Liver (tissue), 9 donors: Measurements from ENCODE around the gene RSBN1. TPM values are rescaled to one million over a fixed set of nuclear protein-coding genes. Genes with fewer than 3 reads are reported as not detected.

Experiments used
- DNase-seq: peaks from one replicate; pipeline ENCODE4 v3.0.0-alpha.2; 2017; ENCODE audit warnings: low spot score
- H3K27ac ChIP-seq, 2 donors: one replicate each; pipeline ENCODE4 v1.7.0; 2013; ENCODE audit warnings: inconsistent platforms in 2 of 2, low read length in 2 of 2, control low read depth in 1 of 2, low read depth in 1 of 2, mild to moderate bottlenecking in 1 of 2
- H3K27me3 ChIP-seq, 4 donors: one replicate each; pipeline versions ENCODE4 v1.6.1 to v1.7.0; 2013; ENCODE audit warnings: low read length in 3 of 4, inconsistent platforms in 1 of 4, mild to moderate bottlenecking in 1 of 4, moderate library complexity in 1 of 4; ENCODE audit not compliant: control insufficient read depth in 4 of 4, insufficient read depth in 4 of 4
- H3K36me3 ChIP-seq, 4 donors: one replicate each; pipeline versions ENCODE4 v1.6.1 to v1.7.0; 2013; ENCODE audit warnings: low read length in 3 of 4, mild to moderate bottlenecking in 3 of 4, low read depth in 1 of 4, moderate library complexity in 1 of 4; ENCODE audit not compliant: control insufficient read depth in 4 of 4, insufficient read depth in 3 of 4
- H3K4me1 ChIP-seq, 4 donors: one replicate each; pipeline versions ENCODE4 v1.6.1 to v1.7.0; 2013; ENCODE audit warnings: low read length in 3 of 4, mild to moderate bottlenecking in 3 of 4, moderate library complexity in 1 of 4; ENCODE audit not compliant: control insufficient read depth in 4 of 4, insufficient read depth in 4 of 4
- H3K4me3 ChIP-seq, 3 donors: one replicate each; pipeline versions ENCODE4 v1.6.1 to v1.7.0; 2013; ENCODE audit warnings: low read length in 3 of 3, control low read depth in 1 of 3, low read depth in 1 of 3, mild to moderate bottlenecking in 1 of 3
- H3K9ac ChIP-seq, 2 donors: one replicate each; pipeline ENCODE4 v1.7.0; 2013; ENCODE audit warnings: low read length in 2 of 2, mild to moderate bottlenecking in 2 of 2, moderate library complexity in 2 of 2, control low read depth in 1 of 2, low read depth in 1 of 2
- H3K9me3 ChIP-seq, 4 donors: one replicate each; pipeline versions ENCODE4 v1.6.1 to v1.7.0; 2013; ENCODE audit warnings: low read length in 3 of 4; ENCODE audit not compliant: control insufficient read depth in 4 of 4
- ATF3 ChIP-seq: IDR thresholded peaks from 2 replicates; pipeline ENCODE4 v1.6.1; 2016; ENCODE audit warnings: antibody characterized with exemption
- CTCF ChIP-seq: fragments of 150-350 bp; IDR thresholded peaks from 2 replicates; pipeline ENCODE4 v1.5.1; 2017; ENCODE audit warnings: improper control_type of control experiment, low read depth, low read length; ENCODE audit not compliant: missing input control
- EGR1 ChIP-seq, 2 donors: IDR thresholded peaks; 2 replicates each; pipeline ENCODE4 v1.6.1; 2016 to 2018; ENCODE audit warnings: antibody characterized with exemption in 2 of 2, low read depth in 2 of 2
- FOXA1 ChIP-seq: IDR thresholded peaks from 2 replicates; pipeline ENCODE4 v1.6.1; 2016; ENCODE audit warnings: antibody characterized with exemption
- GABPA ChIP-seq, 2 donors: IDR thresholded peaks in 1 of 2; conservative IDR thresholded peaks in 1 of 2; 2 replicates each; pipeline ENCODE4 v1.6.1; 2016; ENCODE audit warnings: antibody characterized with exemption in 2 of 2, mild to moderate bottlenecking in 1 of 2, moderate library complexity in 1 of 2
- JUND ChIP-seq, 2 donors: IDR thresholded peaks; 2 replicates each; pipeline ENCODE4 v1.6.1; 2016; ENCODE audit warnings: antibody characterized with exemption in 2 of 2
- MAX ChIP-seq: IDR thresholded peaks from 2 replicates; pipeline ENCODE4 v1.6.1; 2016; ENCODE audit warnings: antibody characterized with exemption
- RXRA ChIP-seq, 2 donors: IDR thresholded peaks; 2 replicates each; pipeline ENCODE4 v1.6.1; 2017 to 2018; ENCODE audit warnings: antibody characterized with exemption in 2 of 2, mild to moderate bottlenecking in 1 of 2
- SP1 ChIP-seq: IDR thresholded peaks from 2 replicates; pipeline ENCODE4 v1.6.1; 2018; ENCODE audit warnings: antibody characterized with exemption, mild to moderate bottlenecking
- TAF1 ChIP-seq: conservative IDR thresholded peaks from 2 replicates; pipeline ENCODE4 v1.6.1; 2016; ENCODE audit warnings: antibody characterized with exemption, mild to moderate bottlenecking
- YY1 ChIP-seq: IDR thresholded peaks from 2 replicates; pipeline ENCODE4 v1.6.1; 2016; ENCODE audit warnings: antibody characterized with exemption, mild to moderate bottlenecking
- ZBTB33 ChIP-seq: IDR thresholded peaks from 2 replicates; pipeline ENCODE4 v1.6.1; 2016; ENCODE audit warnings: antibody characterized with exemption
- WGBS: extraction: QIAGEN DNeasy Blood & Tissue Kit; methylation state at CpG from one replicate; pipeline ENCODE4 v1.1.7; 2013; 5-methylcytosine and 5-hydroxymethylcytosine counted together
- polyA plus RNA-seq, 2 donors: library from polyadenylated mRNA; stranded (reverse) in 1 of 2; unstranded in 1 of 2; fragments of 200-250 nt in 1 of 2; fragments of >200 nt in 1 of 2; fragmentation: Nextera tagmentation in 1 of 2; extraction: Ambion mirVana in 1 of 2; gene quantifications; one replicate each; pipeline versions ENCODE4 v1.2.1 to v1.2.3, GENCODE V29; 2013 to 2015
- total RNA-seq, 2 donors: library from RNA; depleted of rRNA; stranded (reverse); fragments of >200 nt; gene quantifications; one replicate each; pipeline ENCODE4 v1.2.3, GENCODE V29; 2014
- TF ChIP-seq, protein P1 (sequence below): IDR thresholded peaks from 2 replicates; pipeline ENCODE4 v1.6.1; 2016; ENCODE audit warnings: antibody characterized with exemption, mild to moderate bottlenecking
- donor health status: healthy.
- donor health status: healthy.
- donor health status: healthy.
- donor health status: healthy.
- donor health status: healthy.

Gene RSBN1
- total and polyA plus RNA-seq, 4 donors, result 2.3 to 11.3 (median 5.6) TPM

DNA sequence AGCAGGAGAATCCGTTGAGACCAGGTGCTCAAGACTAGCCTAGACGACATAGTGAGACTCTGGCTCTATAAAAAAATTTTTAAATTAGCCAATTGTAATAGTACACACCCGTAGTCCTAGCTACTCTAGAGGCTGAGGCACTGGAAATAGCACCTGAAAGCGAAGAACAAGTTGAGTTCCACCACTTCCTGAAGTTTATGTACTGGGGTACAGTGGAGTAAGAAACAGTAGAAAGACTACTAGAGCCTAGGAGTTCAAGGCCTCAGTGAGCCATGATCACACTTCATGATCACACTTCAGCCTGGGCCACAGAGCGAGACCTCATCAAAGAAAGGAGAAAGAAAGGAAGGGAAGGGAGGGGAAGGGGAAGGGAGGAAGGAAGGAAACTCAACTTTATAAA lies 19.8 kb downstream of the RSBN1 start (continued):
- TF ChIP-seq, protein P1, sequence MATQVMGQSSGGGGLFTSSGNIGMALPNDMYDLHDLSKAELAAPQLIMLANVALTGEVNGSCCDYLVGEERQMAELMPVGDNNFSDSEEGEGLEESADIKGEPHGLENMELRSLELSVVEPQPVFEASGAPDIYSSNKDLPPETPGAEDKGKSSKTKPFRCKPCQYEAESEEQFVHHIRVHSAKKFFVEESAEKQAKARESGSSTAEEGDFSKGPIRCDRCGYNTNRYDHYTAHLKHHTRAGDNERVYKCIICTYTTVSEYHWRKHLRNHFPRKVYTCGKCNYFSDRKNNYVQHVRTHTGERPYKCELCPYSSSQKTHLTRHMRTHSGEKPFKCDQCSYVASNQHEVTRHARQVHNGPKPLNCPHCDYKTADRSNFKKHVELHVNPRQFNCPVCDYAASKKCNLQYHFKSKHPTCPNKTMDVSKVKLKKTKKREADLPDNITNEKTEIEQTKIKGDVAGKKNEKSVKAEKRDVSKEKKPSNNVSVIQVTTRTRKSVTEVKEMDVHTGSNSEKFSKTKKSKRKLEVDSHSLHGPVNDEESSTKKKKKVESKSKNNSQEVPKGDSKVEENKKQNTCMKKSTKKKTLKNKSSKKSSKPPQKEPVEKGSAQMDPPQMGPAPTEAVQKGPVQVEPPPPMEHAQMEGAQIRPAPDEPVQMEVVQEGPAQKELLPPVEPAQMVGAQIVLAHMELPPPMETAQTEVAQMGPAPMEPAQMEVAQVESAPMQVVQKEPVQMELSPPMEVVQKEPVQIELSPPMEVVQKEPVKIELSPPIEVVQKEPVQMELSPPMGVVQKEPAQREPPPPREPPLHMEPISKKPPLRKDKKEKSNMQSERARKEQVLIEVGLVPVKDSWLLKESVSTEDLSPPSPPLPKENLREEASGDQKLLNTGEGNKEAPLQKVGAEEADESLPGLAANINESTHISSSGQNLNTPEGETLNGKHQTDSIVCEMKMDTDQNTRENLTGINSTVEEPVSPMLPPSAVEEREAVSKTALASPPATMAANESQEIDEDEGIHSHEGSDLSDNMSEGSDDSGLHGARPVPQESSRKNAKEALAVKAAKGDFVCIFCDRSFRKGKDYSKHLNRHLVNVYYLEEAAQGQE, result no peak
- TF ChIP-seq FOXA1 (no peak), GABPA (IDR thresholded peaks at IDR 0.05 in 1 of 2, conservative IDR thresholded peaks at IDR 0.05 in 1 of 2) (no peak), SP1 (no peak)

DNA sequence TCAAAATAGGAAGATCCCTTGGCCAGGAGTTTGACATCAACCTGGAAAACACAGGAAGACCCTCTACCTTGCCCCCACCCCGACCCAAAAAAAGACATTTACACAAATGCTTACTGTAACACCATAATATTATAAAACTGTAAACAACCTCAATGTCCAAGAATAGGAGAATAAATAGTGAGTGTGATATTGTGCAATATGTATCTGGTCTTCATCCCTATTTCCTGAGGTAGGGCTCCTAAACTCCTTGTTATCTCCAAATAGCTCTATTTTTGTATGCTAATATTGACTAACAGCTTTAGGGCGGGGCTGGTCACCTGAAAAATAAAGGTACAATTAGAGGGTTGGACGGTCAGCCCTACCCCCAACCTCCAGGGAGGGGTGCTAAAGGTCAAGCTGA lies 23.5 kb downstream of the RSBN1 start:
- DNase-seq, result no peak
- TF ChIP-seq ATF3 (no peak), JUND (IDR thresholded peaks at IDR 0.05) (no peak), EGR1 (IDR thresholded peaks at IDR 0.05; ENCODE audit: low read depth in 2 of 2) (no peak), CTCF (no peak), RXRA (IDR thresholded peaks at IDR 0.05) (no peak), ZBTB33 (no peak), GABPA (IDR thresholded peaks at IDR 0.05 in 1 of 2, conservative IDR thresholded peaks at IDR 0.05 in 1 of 2) (no peak), YY1 (no peak), FOXA1 (no peak)
- Histone ChIP-seq H3K9me3 (no peaks in the 10 kb centered on the region), H3K4me3 (no peak overlapping the region), H3K36me3 (peaks cover 0 to 2% (median 0%) of the 10 kb centered on the region in 4 donors), H3K27me3 (no peaks in the 10 kb centered on the region), H3K4me1 (peaks cover 6 to 31% (median 9%) of the 10 kb centered on the region in 4 donors), H3K9ac (no peak overlapping the region), H3K27ac (no peak overlapping the region)
- WGBS, result 79% methylated on average over 3 of the region's 3 CpGs

- 93% methylated on average over 3 of the region's 3 CpGs for WGBS
- Histone ChIP-seq H3K9ac (no peak overlapping the region), H3K4me1 (peaks cover 6 to 28% (median 10%) of the 10 kb centered on the region in 4 donors), H3K36me3 (peaks cover 0 to 2% (median 0%) of the 10 kb centered on the region in 4 donors), H3K9me3 (no peaks in the 10 kb centered on the region), H3K27me3 (no peaks in the 10 kb centered on the region), H3K4me3 (no peak overlapping the region), H3K27ac (no peak overlapping the region)
- DNase-seq, result no peak
- TF ChIP-seq CTCF, result no peak
- TF ChIP-seq, protein P1, result no peak
- TF ChIP-seq TAF1, result no peak
- no peak for TF ChIP-seq MAX
- no peak for TF ChIP-seq GABPA (IDR thresholded peaks at IDR 0.05 in 1 of 2, conservative IDR thresholded peaks at IDR 0.05 in 1 of 2)
Observed at GRCh38 chr1:113787663-113788062, 24.6 kb downstream of the RSBN1 start.
